EH (cell line): Measurements from ENCODE around the gene LGALS12.
"Not testable (repeated sequence)": the region's sequence is repeated elsewhere in the genome, so short reads cannot be mapped to it uniquely, and the experiment has no call there.

Experiments used
- DNase-seq: peaks from one replicate; pipeline ENCODE4 v3.0.0-alpha.2; 2015; ENCODE audit warnings: low read depth

The LGALS12 gene

DNA sequence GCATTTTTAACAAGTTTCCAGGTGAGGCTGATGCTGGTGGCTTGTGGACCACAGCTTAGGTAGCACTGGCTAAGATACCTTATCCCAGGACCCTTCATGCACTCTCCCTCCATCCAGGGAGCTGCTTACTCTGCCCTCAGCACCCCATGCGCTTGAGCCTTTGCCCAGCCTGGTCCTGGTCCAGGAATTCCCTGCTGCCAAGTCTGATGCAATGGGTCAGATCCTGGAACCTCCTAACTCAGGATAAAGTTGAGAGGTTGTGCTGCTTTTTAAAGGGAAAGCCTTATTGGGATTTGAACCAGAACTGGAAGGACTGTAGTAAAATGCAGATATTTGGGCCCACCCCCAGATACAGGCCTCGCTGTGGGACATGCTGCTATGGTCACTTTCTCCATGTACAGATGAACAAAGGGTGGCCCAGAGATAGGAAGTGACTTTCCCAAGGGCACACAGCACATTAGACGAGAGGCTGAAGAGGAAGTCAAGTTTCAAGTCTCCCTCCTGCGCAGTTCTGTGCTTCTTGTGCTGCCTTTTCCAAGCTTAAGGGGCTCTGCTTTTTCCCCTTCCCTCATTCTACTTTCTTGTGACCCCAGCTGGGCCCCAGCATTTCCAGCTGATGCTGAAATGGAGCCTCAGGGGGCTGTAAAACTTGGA, 824 bp upstream of the LGALS12 start:
- DNase-seq, result no peak

GRCh38 chr11:63506876-63507275, 992 bp downstream of the LGALS12 start:
- no peak for DNase-seq

DNA sequence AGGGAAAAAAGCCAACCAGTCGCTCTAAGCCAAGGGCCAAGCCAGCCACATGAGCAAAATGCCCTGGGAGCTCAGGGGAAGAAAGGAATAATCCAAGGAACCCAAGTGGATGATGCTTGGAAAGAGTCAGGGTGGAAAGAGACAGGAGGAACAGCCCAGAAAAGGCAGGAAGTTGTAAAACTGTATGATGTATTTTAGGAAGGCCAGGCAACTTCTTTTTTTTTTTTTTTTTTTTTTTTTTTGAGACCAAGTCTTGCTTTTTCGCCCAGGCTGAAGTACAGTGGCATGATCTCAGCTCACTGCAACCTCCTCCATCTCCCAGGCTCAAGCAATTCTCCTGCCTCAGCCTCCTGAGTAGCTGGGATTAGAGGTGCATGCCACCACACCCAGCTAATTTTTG, 1.6 kb downstream of the LGALS12 start:
- no peak for DNase-seq

DNA sequence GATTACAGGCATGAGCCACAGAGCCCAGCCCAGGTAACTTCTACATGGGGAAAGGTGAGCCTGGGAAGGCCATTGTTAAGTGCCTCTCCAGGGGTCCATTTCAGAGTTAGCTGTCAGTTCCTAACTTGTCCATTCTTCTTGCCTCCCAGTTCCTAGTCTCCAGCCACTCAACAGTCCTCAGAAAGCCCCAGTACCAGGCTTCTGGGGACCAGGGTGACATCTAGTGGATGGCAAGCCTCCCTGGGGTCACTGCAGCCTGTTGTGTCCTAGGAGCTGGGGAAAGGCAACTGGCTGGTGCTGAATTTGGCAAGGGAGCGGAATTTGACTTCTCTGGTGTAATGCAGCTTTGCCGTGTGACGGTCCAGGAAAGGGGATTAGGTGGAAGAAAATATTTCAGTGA, 2.1 kb downstream of the LGALS12 start:
- DNase-seq, result peak; percentile 36

GRCh38 chr11:63508745-63509144, 2.9 kb downstream of the LGALS12 start:
- no peak for DNase-seq

DNA sequence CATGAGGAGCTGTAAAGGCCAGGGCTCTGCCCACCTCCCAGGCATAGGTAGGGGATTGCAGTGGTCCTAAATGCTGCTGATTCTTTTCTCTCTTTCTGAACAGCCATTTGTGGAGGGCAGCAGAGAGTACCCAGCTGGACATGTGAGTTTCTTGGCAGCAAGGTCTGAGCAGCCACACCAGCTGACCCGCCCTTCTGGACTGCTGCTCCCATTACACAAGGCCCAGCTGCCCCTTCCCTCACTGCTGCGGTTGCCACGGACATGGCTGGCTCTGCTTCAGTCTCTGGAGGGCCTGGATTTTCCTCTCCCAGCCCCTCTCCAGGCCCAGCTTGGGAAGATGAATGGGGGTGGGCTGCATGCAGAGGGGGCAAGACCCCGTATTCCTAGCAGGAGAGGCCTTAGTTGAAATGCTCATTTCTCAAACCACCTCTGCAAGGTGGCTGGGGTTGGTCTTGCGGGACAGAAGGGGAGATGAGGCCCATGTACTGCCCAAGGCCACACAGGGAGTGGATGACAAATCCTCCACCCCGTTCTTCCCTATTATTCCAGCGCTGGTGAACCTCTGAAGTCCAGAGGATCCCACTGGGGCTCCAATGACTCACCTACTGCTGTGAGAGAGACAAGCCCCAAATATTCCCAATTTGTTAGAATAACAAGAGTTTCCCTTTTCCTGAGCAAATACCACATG, 4.6 kb downstream of the LGALS12 start:
- peak; percentile 36 for DNase-seq

DNA sequence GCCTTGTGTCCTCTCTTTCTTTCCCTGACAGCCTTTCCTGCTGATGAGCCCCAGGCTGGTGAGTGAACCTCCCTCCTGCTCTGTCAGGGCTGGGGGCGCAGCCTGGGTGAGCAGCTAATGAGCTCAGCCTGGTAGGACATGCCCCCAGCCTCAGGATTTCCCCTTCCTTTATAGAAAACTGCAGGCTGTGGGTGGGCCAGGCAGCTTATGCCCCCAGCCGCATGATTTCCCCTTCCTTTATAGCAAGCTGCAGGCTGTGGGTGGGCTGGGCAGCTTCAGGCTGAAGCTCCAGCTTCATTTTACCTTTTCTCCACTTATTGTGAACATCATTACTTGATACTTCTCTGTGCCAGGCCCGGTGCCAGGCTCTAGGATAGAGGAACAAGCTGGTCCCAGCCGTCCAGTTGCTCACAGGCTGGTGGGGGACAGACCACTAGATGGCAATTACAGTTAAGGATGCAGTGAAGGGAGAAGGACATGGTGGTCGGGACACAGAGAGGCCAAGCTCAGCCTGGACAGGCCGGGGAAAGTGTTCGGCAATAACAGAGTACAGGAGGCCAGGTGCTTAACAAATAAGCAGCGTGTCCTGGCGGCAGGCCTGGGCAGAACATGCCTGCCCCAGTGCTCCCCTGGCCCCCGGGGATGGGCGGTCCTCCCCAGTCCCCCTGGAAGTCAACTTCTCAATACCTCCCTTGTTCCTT, 5.3 kb downstream of the LGALS12 start:
- no peak for DNase-seq

DNA sequence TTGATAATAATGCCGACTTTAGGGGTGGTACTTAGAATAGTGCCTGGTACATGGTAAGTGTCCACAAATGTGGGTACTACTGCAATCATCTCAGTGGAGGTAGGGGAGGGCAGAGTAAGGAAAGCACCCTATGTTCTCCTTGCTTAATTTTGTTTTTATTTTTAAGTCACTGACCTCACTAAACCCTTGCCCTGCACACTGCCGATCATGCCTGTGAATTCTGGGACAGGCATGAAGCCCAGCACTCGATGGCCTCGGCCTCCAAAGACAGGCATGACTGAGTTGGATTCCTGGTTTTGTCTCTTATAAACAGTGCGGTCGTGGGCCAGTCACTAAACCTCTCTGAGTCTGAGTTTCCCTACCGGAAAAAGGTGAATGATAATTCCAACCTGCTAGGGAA, 6.9 kb downstream of the LGALS12 start:
- no peak for DNase-seq

GRCh38 chr11:63516109-63516508, 10.2 kb downstream of the LGALS12 start:
- DNase-seq, result no peak

- DNase-seq, result no peak
Observed at GRCh38 chr11:63517156-63517555, 11.3 kb downstream of the LGALS12 start.

GRCh38 chr11:63518548-63518947, 12.7 kb downstream of the LGALS12 start:
- peak; percentile 77 for DNase-seq

DNA sequence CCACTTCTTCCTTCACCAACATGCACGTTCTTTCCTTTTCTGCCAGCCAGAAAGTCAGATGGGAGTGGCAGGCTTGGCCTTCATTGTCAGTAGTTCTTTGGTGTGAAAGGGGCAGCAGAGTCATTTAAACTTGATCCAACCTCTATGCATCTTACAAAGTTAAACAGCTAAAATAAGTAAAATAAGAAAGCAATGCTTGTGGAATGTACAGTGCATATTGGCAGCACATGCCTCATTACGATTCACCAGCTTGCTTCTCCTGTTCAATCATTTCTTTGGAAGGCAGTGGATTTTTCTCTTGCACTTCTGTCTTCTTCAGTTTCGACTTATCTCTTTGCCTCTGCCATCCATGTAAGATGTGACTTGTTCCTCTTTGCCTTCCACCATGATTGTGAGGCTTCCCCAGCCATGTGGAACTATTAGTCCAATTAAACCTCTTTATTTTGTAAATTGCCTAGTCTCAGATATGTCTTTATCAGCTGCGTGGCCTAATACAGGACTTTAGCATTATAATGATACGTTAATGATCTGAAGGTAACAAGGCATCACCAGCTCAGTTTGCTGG, 14.8 kb downstream of the LGALS12 start:
- DNase-seq, result peak; percentile 25

- peak; percentile 38 for DNase-seq
Observed at GRCh38 chr11:63521896-63522295, 16.0 kb downstream of the LGALS12 start.

DNA sequence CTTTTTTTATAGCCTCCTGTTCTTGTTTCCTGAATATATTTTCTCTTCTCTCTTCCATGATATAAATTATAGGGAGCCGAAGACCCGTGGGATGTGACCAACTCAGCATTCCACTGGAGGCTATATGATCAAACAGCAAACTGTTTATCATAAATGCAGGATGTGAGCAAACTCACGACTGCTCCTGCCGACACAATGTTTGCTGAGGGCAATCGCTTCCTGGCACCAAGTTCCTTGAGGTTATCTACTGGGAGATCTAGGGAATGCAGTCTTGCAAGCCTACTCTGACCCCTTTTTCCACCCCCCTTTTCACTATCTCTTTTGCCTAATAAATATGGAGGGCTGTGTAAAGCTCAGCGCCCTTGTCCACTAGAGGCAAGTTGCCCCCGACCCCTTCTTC, 17.3 kb downstream of the LGALS12 start:
- no peak for DNase-seq

- no peak for DNase-seq
Observed at GRCh38 chr11:63527667-63528066, 21.8 kb downstream of the LGALS12 start.

DNA sequence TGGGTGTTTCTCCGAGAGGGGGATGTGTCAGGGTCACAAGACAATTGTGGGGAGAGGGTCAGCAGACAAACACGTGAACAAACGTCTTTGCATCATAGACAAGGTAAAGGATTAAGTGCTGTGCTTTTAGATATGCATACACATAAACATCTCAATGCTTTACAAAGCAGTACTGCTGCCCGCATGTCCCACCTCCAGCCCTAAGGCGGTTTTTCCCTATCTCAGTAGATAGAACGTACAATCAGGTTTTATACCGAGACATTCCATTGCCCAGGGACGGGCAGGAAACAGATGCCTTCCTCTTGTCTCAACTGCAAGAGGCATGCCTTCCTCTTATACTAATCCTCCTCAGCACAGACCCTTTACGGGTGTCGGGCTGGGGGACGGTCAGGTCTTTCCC, 22.3 kb downstream of the LGALS12 start:
- DNase-seq, result not testable (repeated sequence)

DNA sequence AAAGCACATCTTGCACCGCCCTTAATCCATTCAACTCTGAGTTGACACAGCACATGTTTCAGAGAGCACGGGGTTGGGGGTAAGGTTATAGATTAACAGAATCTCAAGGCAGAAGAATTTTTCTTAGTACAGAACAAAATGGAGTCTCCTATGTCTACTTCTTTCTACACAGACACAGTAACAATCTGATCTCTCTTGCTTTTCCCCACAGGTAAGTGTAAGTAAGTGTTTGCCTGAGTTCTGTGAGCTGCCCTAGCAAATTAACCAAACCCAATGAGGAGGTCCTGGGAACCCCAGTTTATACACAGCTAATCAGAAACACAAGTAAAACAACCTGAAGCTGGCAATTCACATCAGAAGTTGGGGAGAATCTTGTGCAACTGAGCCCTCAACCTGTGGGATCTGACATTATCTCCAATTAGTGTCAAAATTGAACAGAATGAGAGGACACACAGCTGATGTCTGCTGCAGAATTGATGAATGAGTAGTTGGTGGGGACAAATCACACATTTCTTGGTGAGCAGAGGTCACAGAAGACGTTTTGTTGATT, 22.9 kb downstream of the LGALS12 start:
- not testable (repeated sequence) for DNase-seq

DNA sequence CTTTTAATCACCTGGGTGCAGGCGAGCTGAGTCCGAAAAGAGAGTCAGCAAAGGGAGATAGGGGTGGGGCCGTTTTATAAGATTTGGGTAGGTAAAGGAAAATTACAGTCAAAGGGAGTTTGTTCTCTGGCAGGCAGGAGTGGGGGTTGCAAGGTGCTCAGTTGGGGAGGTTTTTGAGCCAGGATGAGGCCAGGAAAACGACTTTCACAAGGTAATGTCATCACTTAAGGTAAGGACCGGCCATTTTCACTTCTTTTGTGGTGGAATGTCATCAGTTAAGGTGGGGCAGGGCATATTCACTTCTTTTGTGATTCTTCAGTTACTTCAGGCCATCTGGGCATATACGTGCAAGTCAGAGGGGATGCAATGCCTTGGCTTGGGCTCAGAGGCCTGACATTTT, 23.5 kb downstream of the LGALS12 start:
- not testable (repeated sequence) for DNase-seq

DNA sequence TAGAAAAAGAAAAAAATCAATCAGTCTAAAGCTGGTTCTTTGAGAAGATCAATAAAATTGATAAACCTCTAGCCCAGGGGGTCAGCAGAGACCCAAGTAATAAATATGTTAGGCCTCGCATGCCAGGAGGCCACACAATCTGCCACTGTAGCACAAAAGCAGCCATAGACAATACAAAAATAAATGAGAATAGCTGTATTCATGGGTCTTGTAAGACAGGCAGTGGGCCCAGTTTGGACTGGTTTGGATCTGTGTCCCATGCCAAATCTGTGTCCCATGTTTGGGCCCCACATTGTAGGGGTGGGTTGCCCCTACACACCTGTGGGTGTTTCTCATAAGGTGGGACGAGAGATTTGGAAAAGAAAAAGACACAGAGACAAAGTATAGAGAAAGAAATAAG, 24.1 kb downstream of the LGALS12 start:
- DNase-seq, result no peak

DNA sequence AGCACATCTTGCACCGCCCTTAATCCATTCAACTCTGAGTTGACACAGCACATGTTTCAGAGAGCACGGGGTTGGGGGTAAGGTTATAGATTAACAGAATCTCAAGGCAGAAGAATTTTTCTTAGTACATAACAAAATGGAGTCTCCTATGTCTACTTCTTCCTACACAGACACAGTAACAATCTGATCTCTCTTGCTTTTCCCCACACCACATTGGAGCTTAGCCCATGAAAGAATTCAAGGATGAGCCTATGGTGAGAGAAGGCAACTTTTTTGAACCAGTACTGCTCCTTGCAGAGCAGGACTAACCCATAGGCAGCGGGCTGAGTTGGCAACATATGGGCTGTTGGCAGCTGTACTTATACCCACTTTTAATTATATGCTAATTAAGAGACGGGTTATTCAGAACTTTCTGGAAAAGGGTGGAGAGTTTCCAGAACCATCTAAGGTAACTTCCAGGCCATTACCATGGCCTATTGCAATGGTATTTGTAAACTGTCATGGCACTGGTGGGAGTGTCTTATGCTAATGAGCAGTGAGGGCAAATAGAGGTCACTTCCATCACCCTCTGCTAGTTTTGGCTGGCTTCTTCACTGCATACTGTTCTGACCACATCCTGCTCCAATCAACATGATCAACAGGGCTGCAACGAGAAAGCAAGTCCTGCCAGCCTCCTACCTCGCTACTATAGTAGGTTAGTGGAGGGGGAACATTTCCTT, 25.3 kb downstream of the LGALS12 start:
- peak; percentile 83 for DNase-seq

GRCh38 chr11:63532117-63532516, 26.2 kb downstream of the LGALS12 start:
- no peak for DNase-seq
